CD14-positive monocyte (primary cell): ENCODE measurements around the gene PTGES3L. TPM values are rescaled to one million over a fixed set of nuclear protein-coding genes. Genes with fewer than 3 reads are reported as not detected.
"Not testable (repeated sequence)": the region's sequence is repeated elsewhere in the genome, so short reads cannot be mapped to it uniquely, and the experiment has no call there.

Source experiments
- DNase-seq, 3 donors: peaks; one replicate each; pipeline ENCODE4 v3.0.0-alpha.2; 2011 to 2022
- H2AFZ ChIP-seq: 2 replicates; pipeline ENCODE4 v1.6.0; 2012; ENCODE audit warnings: mild to moderate bottlenecking, low read depth, low read length, inconsistent platforms; ENCODE audit not compliant: insufficient read depth, poor library complexity, severe bottlenecking
- H3K27ac ChIP-seq, 2 donors: 1 replicate in 1 of 2; 2 replicates in 1 of 2; pipeline ENCODE4 v1.5.1; 2012 to 2013; ENCODE audit warnings: low read length in 2 of 2, control low read depth in 1 of 2, inconsistent platforms in 1 of 2, low read depth in 1 of 2, mild to moderate bottlenecking in 1 of 2
- H3K27me3 ChIP-seq, 2 donors: one replicate each; pipeline versions ENCODE4 v1.6.0 to v1.6.1; 2011 to 2013; ENCODE audit warnings: low read length in 2 of 2; ENCODE audit not compliant: control insufficient read depth in 2 of 2, insufficient read depth in 2 of 2
- H3K36me3 ChIP-seq, 2 donors: replicated peaks in 1 of 2; 1 replicate in 1 of 2; 2 replicates in 1 of 2; pipeline versions ENCODE4 v1.5.1 to v1.6.1; 2012 to 2013; ENCODE audit warnings: low read length in 2 of 2, control low read depth in 1 of 2, inconsistent platforms in 1 of 2, mild to moderate bottlenecking in 1 of 2; ENCODE audit not compliant: insufficient read depth in 2 of 2, control insufficient read depth in 1 of 2
- H3K4me1 ChIP-seq, 2 donors: 1 replicate in 1 of 2; 2 replicates in 1 of 2; pipeline versions ENCODE4 v1.5.1 to v1.6.1; 2012 to 2013; ENCODE audit warnings: low read length in 2 of 2, control low read depth in 1 of 2, inconsistent platforms in 1 of 2, mild to moderate bottlenecking in 1 of 2, moderate library complexity in 1 of 2; ENCODE audit not compliant: insufficient read depth in 2 of 2, control insufficient read depth in 1 of 2
- H3K4me2 ChIP-seq: replicated peaks from 2 replicates; pipeline ENCODE3; 2012; ENCODE audit warnings: low read length, moderate library complexity, mild to moderate bottlenecking; ENCODE audit not compliant: poor library complexity, severe bottlenecking; ENCODE audit errors: extremely low read depth
- H3K4me3 ChIP-seq, 3 experiments: fragments of 200-600 bp in 1 of 3; sonication (generic) in 1 of 3; replicated peaks in 1 of 3; 1 replicate in 2 of 3; 2 replicates in 1 of 3; pipeline ENCODE4 v1.5.1; 2011 to 2013; ENCODE audit warnings: low read length in 3 of 3, mild to moderate bottlenecking in 3 of 3, control low read depth in 2 of 3, low read depth in 2 of 3, inconsistent platforms in 1 of 3, moderate library complexity in 1 of 3
- H3K79me2 ChIP-seq: 2 replicates; pipeline ENCODE4 v1.6.0; 2012; ENCODE audit warnings: mild to moderate bottlenecking, control low read depth, inconsistent platforms, low read length, moderate library complexity; ENCODE audit not compliant: insufficient read depth
- H3K9ac ChIP-seq: 2 replicates; pipeline ENCODE4 v1.6.0; 2017; ENCODE audit warnings: low read length, mild to moderate bottlenecking; ENCODE audit not compliant: insufficient read depth, poor library complexity, severe bottlenecking
- H3K9me3 ChIP-seq, 2 donors: replicated peaks in 1 of 2; 1 replicate in 1 of 2; 2 replicates in 1 of 2; pipeline versions ENCODE4 v1.5.1 to v1.6.1; 2012 to 2013; ENCODE audit warnings: low read length in 2 of 2, control low read depth in 1 of 2; ENCODE audit not compliant: control insufficient read depth in 1 of 2, insufficient read depth in 1 of 2
- H4K20me1 ChIP-seq: 2 replicates; pipeline ENCODE4 v1.6.0; 2012; ENCODE audit warnings: mild to moderate bottlenecking, low read length, control low read depth, moderate library complexity; ENCODE audit not compliant: insufficient read depth
- H3K27ac Mint-ChIP-seq, 7 donors: one replicate each; pipeline ENCODE4 v1.8.0; 2020; ENCODE audit warnings: mild to moderate bottlenecking in 7 of 7, mixed read lengths in 7 of 7, moderate library complexity in 6 of 7, inconsistent platforms in 2 of 7
- H3K27me3 Mint-ChIP-seq, 3 donors: one replicate each; pipeline ENCODE4 v1.8.0; 2021 to 2022; ENCODE audit warnings: low read depth in 3 of 3, mild to moderate bottlenecking in 3 of 3, mixed read lengths in 3 of 3, moderate library complexity in 3 of 3, inconsistent platforms in 1 of 3
- H3K36me3 Mint-ChIP-seq, 2 donors: one replicate each; pipeline ENCODE4 v1.8.0; 2020; ENCODE audit warnings: mixed read lengths in 2 of 2, inconsistent platforms in 1 of 2, mild to moderate bottlenecking in 1 of 2
- H3K4me1 Mint-ChIP-seq: one replicate; pipeline ENCODE4 v1.8.0; 2020; ENCODE audit warnings: mild to moderate bottlenecking, mixed read lengths
- H3K4me3 Mint-ChIP-seq, 2 donors: one replicate each; pipeline ENCODE4 v1.8.0; 2020; ENCODE audit warnings: mild to moderate bottlenecking in 2 of 2, mixed read lengths in 2 of 2, moderate library complexity in 1 of 2
- H3K9me3 Mint-ChIP-seq, 7 donors: one replicate each; pipeline ENCODE4 v1.8.0; 2020 to 2022; ENCODE audit warnings: mixed read lengths in 7 of 7, mild to moderate bottlenecking in 6 of 7, moderate library complexity in 6 of 7, inconsistent platforms in 2 of 7
- CTCF ChIP-seq: fragments of 200-600 bp; IDR thresholded peaks from one replicate; pipeline ENCODE4 v1.8.0; 2022; ENCODE audit warnings: antibody characterized with exemption, mild to moderate bottlenecking
- whole genome bisulfite sequencing: methylation state at CpG from one replicate; pipeline ENCODE4 v1.1.5; 2013; ENCODE audit warnings: missing lambda C conversion rate; ENCODE audit not compliant: insufficient coverage; 5-methylcytosine and 5-hydroxymethylcytosine counted together
- intact Hi-C, 2 donors: fragments of 100-400 bp; cut with micrococcal nuclease; formaldehyde crosslinking; loops; one replicate each; pipeline versions ENCODE4 v1.15.0 to v1.15.1; 2023
- polyA plus RNA-seq, 3 donors: library from polyadenylated mRNA; depleted of rRNA in 1 of 3; unstranded in 2 of 3; stranded (reverse) in 1 of 3; fragments of 300-500 nt in 2 of 3; fragments of >200 nt in 1 of 3; fragmentation: Illumina TruSeq in 2 of 3; gene quantifications; 1 replicate in 2 of 3; 2 replicates in 1 of 3; pipeline ENCODE4 v1.2.3, GENCODE V29; 2012 to 2021

The PTGES3L gene
- polyA plus RNA-seq, 3 donors = 0.32 TPM; not detected in 2

DNA sequence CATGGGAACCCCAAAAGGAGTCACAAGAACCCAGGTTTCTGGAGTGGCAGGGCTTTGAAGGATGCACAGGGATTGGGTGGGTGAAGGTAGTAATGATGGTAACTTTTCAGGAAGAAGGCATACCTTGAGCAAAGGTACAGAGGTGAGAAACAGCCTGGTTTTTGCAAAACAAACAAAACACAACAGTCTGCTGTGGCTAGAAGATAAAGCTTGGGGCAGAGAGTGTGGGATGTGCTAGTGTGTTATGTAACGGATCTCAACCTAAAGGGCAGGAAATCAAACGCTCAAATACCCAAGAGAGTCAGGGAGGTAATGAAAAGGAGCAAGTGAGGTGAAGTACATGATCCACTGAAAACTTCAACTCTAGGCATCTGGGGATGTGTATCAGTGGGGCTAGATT is 4.6 kb downstream of the PTGES3L start:
- no peak overlapping the region for H3K27ac ChIP-seq
- H3K36me3 ChIP-seq = no peaks in the 10 kb centered on the region
- Mint-ChIP-seq H3K36me3 (no peaks in the 10 kb centered on the region), H3K27me3 (peaks cover 2 to 5% (median 4%) of the 10 kb centered on the region in 3 donors), H3K4me1 (peaks cover 11% of the 10 kb centered on the region), H3K9me3 (no peaks in the 10 kb centered on the region), H3K4me3 (no peak overlapping the region), H3K27ac (no peak overlapping the region)
- no peak overlapping the region for H3K4me2 ChIP-seq
- H3K9ac ChIP-seq = no peak overlapping the region
- peaks cover 8 to 9% of the 10 kb centered on the region in 2 donors for H3K4me1 ChIP-seq
- no peaks in the 10 kb centered on the region for H3K9me3 ChIP-seq
- intact Hi-C loops = no loop called here
- no peaks in the 10 kb centered on the region for H4K20me1 ChIP-seq
- DNase-seq = no peak
- H3K79me2 ChIP-seq = peaks cover 5% of the 10 kb centered on the region
- 29% methylated on average over 2 of the region's 2 CpGs for WGBS
- no peak for TF ChIP-seq CTCF
- no peak overlapping the region for H3K4me3 ChIP-seq
- no peaks in the 10 kb centered on the region for H3K27me3 ChIP-seq
- H2AFZ ChIP-seq = peak overlapping the region; percentile 5

GRCh38 chr17:42973323-42973722 is 6.6 kb downstream of the PTGES3L start:
- H3K36me3 ChIP-seq, H3K4me2 ChIP-seq, H3K4me1 ChIP-seq, H3K27ac ChIP-seq, H3K27me3 Mint-ChIP-seq, H2AFZ ChIP-seq, H3K9me3 ChIP-seq, H3K79me2 ChIP-seq, H3K9me3 Mint-ChIP-seq, H3K4me3 Mint-ChIP-seq, H3K4me1 Mint-ChIP-seq, DNase-seq, H4K20me1 ChIP-seq, intact Hi-C loops, H3K36me3 Mint-ChIP-seq, H3K4me3 ChIP-seq, H3K9ac ChIP-seq, H3K27ac Mint-ChIP-seq, H3K27me3 ChIP-seq: not testable (repeated sequence)
- WGBS = no CpG with 5 or more reads among the region's 18 CpGs
